NCI-H187 treated with DMSO at 0.1 percent for 48 hours (cell line): Measurements from ENCODE around the gene PPP1R14B.
A peak's percentile ranks its signal among the peaks of the same experiment; 100 is the strongest.

Experiments
- DNase-seq: peaks from one replicate; lab custom pipeline; 2025; lab: John Stamatoyannopoulos, UW

PPP1R14B gene

GRCh38 chr11:64281957-64282770 is 35.4 kb upstream of the PPP1R14B start:
- DNase-seq = no peak

- no peak for DNase-seq
Observed at GRCh38 chr11:64278576-64279190, 31.9 kb upstream of the PPP1R14B start.

- DNase-seq = no peak
Observed at GRCh38 chr11:64276653-64277431, 30.1 kb upstream of the PPP1R14B start.

- DNase-seq = no peak
Observed at GRCh38 chr11:64275841-64276240, 29.1 kb upstream of the PPP1R14B start.

DNA sequence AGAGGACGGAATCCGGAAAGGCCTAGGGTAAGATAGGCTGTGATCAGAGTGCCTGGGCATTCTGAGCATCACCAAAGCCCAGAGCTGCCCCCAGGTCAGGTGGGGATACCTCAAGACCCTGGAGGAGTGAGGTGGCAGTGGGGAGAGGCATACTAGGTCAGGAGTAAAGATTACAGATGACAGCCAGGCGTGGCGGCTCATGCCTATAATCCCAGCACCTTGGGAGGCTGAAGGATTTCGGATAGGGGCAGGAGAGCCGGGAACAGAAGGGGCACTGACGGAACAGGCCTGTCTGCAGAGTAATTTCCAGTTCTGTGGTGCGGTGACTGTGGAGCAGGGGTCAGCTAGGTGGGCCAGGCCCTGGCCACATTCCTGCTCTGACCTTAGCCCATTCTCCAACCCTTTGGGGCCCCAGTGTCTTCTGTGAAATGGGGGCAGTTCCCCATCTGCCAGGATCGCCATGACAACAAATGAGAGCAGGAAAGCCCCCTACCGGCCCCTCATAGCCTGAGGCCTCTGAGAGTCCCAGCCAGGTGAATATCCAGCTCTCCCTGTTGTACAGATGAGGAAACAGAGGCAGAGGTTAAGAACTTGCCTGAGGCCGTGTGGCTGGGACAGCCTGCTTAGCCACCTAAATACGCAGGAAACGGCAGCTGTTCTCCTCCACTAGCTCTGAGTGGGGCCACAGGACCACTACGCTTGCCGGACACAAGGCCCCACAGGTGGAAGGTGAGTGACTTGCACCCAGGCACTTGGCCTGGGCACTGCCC is 28.5 kb upstream of the PPP1R14B start:
- DNase-seq = no peak

- DNase-seq = peak; percentile 97
Observed at GRCh38 chr11:64269540-64270220, 22.9 kb upstream of the PPP1R14B start.

GRCh38 chr11:64268893-64269539 is 22.3 kb upstream of the PPP1R14B start:
- no peak for DNase-seq

GRCh38 chr11:64268025-64268892 is 21.5 kb upstream of the PPP1R14B start:
- no peak for DNase-seq

DNA sequence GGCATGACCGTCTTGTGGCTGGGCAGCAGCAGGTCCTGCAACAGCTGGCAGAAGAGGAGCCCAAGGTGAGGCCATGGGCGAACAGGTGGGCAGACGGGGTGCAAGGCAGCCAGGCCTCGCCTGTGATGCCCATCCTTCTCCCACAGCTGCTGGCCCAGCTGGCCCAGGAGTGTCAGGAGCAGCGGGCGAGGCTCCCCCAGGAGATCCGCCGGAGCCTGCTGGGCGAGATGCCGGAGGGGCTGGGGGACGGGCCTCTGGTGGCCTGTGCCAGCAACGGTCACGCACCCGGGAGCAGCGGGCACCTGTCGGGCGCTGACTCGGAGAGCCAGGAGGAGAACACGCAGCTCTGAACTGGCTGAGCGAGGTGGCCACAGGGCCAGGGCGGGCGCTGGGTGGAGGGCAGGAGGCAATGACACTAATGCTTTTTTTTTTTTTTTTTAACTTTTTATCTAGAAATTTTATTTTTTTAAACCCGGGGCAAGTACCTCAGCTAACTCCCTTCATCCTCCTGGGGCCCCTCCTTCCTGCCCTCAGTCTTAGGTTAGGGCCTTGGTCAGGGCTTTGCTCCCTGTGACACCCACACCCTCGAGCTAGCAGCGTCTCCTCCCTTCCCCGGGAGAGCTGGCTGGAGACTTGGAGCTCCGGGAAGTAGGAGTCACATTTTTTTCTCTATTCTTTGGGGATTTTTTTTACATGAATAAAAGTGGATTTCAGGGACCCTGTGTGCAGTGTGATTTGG is 20.6 kb upstream of the PPP1R14B start:
- DNase-seq = no peak

- no peak for DNase-seq
Observed at GRCh38 chr11:64266339-64266738, 19.6 kb upstream of the PPP1R14B start.

DNA sequence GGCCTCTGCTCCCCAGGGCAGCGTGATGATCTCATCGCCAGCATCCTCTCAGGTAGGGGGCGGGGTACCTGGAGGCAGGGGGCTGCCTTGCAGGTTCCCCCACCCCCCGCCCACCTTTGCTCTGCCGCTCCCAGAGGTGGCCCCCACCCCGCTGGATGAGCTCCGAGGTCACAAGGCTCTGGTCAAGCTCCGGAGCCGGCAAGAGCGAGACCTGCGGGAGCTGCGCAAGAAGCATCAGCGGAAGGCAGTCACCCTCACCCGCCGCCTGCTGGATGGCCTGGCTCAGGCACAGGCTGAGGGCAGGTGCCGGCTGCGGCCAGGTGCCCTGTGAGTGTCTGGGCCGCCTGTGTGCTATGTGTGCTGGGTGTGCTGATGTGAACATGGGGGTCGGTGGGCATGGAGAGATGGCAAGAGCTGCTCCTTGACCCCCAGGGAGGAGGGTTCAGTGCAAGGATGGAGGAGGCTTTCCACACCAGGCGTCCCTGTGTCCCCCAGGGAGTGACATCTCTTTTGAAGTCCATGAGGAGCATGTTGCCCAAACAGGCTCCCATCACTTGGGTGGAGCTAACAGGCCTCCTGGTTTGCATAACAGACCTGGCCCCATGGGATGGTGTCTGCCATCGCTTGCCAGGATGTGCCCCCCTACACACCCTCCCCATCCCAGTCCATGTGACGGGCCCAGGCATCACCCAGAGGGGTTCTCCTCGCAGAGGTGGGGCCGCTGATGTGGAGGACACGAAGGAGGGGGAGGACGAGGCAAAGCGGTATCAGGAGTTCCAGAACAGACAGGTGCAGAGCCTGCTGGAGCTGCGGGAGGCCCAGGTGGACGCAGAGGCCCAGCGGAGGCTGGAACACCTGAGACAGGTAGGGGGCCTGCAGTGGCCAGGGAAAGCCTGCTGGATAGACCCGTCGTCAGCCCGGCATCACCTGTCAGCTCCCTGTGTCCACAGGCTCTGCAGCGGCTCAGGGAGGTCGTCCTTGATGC is 18.7 kb upstream of the PPP1R14B start:
- no peak for DNase-seq

DNA sequence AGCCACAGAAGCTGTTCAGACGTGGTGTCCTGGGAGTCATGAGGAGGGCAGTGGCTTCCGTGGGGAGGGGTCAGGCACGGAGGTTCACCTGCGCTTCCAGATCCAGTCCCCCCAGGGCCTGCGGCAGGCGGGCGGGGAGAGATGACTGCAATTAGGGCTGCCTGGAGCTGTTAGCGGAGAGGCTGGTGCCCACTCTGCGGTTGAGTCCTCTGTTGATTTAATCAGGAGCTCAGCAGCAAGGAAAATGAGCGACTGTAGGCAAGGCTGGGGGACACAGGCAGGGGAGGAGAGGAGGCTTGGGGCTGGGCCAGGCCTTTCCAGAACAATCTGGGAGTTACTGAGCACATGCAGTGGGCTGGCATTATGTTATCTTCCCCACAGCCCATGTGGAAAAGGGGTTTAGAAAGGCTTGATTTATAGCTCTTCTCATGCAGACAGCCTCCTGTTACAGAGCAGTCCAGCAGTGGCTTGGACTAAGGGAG is 17.7 kb upstream of the PPP1R14B start:
- DNase-seq = no peak

- DNase-seq = no peak
Observed at GRCh38 chr11:64263947-64264317, 17.2 kb upstream of the PPP1R14B start.

- DNase-seq = no peak
Observed at GRCh38 chr11:64263021-64263946, 16.5 kb upstream of the PPP1R14B start.

- DNase-seq = no peak
Observed at GRCh38 chr11:64262271-64263002, 15.7 kb upstream of the PPP1R14B start.

DNA sequence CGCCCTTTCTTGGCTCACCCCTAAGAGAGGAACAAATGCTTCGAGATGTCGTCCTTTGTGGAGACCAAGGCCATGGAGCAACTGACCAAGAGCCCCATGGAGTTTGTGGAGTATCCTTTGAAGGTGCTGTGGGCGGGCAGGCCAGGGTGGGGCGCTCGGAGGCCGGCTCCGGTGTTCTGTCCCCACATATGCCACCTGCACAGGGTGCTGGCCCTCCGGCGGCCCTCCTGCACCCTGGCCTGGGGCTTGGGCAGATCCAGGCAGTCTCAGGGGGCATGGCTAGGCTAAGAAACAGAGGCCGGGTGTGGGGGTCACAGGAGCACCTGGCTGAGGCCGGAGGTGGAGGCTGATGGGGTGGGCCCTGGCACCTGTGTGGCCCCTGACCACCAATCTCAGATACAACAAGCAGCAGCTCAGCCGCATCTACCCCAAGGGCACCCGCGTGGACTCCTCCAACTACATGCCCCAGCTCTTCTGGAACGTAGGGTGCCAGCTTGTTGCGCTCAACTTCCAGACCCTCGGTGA is 14.9 kb upstream of the PPP1R14B start:
- DNase-seq = no peak
